GM21825 (cell line): ENCODE results near the gene PSENEN.
"Not testable (repeated sequence)": the region's sequence is repeated elsewhere in the genome, so short reads cannot be mapped to it uniquely, and the experiment has no call there.

Experiments used
- ATAC-seq: cut with Tn5 transposase; IDR thresholded peaks from one replicate; pipeline ENCODE4 v1.9.1; 2021; ENCODE audit warnings: mild to moderate bottlenecking, moderate library complexity; ENCODE audit not compliant: unreplicated experiment

Gene PSENEN

DNA sequence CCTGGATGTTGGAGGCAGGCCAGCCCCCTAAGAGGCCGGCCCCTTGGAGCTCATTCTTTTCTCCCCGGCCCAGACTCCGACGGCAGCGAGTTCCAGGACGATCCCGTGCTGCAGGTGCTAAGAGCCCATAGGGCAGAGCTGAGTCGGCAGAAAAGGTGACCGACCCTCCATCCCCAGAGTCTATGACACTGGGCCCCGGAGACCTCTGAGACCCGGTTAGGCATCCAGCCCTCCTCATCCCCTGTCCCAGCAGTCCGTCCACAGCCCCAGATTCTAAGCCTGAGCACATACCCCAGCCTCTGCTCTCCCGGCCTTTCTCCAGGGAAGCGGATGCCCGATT lies 22.6 kb downstream of the PSENEN start:
- no peak for ATAC-seq

DNA sequence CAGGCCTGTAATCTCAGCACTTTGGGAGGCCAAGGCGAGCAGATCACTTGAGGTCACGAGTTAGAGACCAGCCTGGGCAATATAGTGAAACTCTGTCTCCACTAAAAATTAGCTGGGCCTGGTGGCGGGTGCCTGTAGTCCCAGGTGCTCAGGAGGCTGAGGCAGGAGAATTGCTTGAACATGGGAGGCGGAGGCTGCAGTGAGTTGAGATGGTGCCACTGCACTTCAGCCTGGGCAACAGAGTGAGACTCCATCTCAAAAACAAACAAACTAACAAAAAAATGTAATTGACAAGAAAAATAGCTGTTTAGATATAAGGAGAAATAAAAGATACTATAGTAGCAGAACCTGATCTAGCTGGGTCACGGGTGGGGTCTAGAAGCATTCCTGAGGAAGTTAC lies 26.9 kb downstream of the PSENEN start:
- not testable (repeated sequence) for ATAC-seq

DNA sequence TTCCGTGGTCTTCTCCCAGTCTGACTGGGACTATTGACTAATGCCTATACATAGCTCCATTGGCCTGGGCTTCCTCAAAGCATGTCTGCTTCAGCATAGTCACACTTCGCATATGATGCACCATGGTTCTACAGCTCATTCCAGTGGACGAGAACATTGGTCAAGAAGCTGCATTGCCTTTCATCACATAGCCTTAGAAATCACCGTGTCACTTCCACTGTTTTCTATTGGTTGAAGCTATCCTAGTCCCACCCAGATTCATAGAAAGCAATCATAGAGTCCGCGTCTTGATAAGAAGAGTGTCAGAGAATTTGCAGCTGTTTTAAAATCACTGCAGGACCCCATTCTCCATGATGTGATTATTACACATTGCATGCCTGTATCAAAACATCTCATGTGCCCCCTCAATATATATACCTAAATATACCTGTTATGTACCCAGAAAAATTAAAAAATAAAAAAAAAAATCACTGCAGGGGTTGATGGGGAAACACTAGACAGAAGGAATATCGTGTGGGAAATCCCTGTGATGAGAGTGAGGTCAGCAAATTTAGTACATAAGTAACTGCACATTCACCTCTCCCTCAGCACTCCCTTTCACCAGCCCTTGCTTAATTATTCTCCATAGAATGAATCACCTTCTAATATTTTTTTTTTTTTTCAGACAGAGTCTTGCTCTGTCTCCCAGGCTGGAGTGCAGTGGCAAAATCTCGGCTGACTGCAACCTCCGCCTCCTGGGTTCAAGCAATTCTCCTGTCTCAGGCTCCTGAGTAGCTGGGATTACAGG lies 27.8 kb downstream of the PSENEN start:
- no peak for ATAC-seq

DNA sequence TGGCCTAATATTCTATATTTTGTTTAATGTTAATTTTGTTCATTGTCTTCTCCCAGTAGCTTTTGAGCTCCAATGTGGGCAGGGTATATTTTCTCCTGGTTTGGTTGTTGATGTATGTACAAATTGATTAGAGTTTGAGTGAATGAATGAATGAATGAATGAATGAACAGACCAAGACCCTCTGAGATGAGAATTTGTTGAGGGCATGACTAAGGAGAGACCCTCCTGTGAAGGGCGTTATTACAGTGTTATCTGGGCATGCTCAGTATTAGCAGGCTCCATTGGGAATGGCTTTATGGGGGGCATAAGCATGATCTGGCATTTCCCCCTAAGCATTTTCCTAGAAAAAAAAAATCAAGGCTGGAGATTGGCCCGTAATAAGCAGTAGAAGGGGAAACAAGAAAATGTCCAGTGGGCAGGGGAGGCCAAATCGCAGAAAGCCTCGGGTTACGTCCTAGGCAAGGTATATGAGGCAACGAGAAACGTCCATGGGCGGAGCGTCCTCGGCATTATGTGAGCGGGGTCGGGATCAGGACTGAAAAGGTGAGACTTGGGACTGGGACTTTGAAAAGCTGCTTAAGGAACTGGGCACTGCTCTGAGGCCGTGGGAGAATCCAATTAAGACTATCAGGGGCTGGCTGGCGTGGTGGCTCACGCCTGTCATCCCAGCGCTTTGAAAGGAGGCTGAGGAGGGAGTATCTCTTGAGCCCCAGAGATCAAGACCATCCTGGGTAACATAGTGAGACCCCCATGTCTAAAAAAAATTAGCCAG lies 29.0 kb downstream of the PSENEN start:
- no peak for ATAC-seq

DNA sequence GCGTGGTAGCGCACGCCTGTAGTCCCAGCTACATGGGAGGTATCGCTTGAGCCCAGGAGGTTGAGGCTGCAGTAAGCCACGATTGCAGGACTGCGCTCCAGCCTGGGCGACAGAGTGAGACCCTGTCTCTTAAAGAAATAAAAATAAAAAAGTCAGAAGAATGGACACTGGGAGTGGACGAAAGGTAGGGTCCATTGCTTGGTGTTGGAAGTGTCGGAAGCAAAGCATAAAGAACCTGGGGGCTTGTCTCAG lies 29.5 kb downstream of the PSENEN start:
- no peak for ATAC-seq

DNA sequence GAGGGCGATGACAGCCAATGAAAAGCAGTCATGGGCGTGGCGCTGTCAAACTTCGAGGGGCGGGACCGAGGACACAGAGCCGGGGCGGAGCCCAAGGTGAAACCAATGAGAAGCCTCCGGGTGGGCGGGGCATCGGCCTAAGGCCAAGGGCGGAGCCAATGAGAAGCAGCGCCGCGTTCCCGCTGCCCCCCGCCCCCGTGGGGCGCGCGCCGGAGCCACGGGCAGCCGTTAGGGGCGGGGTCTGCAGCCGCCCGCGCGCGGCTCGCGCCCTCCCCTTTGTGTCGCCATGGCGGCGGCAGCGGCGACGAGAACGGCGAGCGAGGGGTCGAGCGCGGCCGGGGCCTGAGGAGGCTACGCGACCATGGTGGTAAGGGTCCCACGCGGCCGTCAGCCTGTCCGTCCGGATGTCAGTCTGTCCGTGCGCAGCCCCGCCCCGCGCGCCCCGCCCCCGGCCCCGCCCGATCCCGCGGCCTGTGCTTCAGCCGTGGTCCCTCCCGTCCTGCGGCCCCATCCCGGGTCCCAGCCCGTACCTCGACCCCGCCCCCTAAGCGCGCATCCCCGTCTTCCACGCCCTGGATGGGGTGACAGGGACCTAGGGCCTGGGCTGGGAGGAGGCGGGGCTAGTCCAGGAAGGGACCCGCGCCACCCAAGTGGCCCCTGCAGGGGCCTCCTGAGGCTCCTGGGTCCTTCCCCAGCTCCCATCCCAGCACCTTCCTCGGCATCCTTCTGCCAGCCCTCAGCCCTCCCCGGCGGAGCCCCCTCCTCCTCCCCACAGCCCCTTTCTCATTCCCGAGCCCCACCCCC lies 30.0 kb downstream of the PSENEN start, which contains the start of gene ARHGAP33:
TSS of gene ARHGAP33 (plus strand) at position 267 of the 804 bp plus-strand sequence. CDS start at position 362, 95 bp downstream.
- peak; percentile 88 for ATAC-seq

DNA sequence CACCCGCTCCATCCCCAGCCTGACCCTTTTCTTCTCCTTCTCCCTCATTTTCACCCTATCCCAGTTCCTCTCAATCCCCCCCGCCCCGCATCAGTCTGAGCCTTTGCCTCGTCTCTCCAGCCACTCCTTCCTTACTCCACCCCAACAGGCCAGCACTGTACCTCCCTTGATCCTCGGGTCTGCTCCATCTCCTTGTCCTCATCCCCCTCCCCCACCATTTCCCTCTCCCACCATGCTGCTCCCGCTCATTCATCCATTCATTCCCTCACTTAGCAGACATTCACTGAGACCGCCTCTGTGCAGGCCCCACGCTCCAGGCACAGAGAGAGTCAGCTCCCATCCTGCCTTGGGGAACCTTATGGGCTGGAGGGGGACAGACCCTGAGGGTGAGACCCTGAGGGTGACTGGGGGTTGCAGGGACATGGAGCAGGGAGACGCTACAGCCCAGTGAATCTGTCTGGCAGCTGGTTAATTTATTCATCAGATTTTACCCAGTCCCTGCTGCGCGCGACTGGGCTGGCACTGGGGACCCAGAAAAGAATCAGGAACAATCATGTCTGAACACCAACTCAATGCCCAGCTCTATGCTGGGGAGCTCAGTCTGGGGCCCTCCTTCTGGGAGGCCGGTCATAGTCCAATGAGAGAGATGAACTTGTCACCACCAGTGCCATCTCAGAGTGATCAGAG lies 30.8 kb downstream of the PSENEN start:
- ATAC-seq, result no peak

DNA sequence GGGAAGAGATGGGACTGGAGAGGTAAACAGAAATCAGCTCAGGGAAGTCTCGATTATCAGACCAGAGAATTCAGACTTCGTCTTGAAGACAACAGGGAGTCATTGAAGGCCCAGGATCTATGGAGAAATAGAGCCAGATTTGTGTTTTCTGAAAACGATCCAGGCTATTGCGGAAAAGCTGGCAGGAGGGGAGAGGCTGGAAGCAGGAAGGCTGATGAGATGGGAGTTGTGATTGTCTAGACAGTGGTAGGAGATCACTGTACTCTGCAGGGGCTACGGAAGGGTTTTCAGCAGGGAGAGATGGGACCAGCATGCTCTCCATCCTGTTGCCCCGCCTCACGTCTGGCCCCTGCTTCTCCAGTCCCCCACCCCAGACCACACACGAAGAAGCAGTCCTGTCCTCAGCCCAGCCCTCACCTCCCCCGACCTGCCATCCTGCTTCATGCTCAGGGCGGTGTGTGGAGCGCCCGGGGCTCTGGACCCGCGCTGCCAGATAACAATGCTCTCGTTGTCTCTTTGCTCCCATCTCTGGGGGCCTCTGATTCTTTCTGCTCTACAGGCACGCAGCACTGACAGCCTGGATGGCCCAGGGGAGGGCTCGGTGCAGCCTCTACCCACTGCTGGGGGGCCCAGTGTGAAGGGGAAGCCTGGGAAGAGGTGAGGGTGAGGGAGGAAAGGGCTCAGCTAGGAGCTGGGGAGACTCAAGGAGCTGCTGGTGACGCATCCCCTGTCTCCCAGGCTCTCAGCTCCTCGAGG lies 31.8 kb downstream of the PSENEN start:
- ATAC-seq, result no peak

DNA sequence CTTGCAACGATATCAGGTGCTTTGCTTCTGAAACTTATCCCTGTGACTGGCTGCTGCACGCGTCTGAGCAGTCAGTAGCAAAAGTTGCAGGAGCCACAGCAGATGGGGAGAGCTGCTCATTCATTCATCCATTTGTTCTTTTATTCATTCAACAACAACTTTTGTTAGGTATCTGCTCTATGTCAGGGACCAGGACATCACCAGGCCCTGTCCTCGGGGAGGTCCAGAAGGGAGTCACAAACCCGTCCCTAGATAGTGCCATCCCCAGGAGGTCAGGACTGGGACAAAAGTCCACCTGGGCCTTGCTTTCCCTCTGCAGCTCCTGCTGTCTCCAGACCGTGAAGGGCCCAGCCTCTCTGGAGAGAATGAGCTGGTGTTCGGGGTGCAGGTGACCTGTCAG lies 32.5 kb downstream of the PSENEN start:
- ATAC-seq, result no peak

DNA sequence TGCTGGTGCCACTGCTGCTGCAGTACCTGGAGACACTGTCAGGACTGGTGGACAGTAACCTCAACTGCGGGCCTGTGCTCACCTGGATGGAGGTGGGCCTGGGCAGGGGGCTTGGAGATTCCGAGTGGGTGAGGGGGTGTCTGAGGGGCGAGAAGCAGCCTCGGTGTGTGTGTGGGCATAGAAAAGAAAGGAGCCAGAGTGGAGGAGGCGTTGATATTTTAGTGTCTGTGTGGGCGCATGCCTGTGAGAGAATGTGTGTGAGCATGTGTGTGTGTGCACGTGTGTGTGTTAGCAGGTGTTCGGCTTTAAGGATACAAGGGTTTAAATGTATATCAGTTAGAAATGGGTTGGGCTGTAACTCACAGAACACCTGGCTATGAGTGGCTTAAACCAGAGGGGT lies 33.6 kb downstream of the PSENEN start:
- ATAC-seq, result no peak

DNA sequence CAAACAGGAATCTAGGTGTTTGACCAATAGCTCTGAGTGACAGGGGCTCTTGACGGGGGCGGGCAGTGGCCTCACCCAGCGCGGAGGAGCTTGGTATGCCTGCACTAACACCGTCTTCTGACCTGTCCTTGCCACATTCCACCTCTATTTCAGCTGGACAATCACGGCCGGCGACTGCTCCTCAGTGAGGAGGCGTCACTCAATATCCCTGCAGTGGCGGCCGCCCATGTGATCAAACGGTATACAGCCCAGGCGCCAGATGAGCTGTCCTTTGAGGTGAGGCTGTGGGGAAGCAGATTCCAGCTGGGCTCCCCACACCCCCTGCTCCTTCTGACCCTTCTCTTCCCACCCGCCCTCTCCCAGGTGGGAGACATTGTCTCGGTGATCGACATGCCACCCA lies 34.6 kb downstream of the PSENEN start:
- no peak for ATAC-seq

DNA sequence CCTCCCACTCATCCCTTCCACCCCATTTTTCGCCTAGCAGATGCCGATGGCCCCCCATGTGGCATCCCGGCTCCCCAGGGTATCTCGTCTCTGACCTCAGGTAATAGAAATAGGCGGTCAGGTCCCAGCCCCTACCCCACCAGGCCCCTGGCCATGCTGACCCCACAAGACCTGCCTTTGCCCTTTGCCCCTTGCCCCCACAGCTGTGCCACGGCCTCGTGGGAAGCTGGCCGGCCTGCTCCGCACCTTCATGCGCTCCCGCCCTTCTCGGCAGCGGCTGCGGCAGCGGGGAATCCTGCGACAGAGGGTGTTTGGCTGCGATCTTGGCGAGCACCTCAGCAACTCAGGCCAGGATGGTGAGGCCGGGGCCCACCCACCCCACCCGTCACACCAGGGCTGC lies 35.3 kb downstream of the PSENEN start:
- no peak for ATAC-seq

DNA sequence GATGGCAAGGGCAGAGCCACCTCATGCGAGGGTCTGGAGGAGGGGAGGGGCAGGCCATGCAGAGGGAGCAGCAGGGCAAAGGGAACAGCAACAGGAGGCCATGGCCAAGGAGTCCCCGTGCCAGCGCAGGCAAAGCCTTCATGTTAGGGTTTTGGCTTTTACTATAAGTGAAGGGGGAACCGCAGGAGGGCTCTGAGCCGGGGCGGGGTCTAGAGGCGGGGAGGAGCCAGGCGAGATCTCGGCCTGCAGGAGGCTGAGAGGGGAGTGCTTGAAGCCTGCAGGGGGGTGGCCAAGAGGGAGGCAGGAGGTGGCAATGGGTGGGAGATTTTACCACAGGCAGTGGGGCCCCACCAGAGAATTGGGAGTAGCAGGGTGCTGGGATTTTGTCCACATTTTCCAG lies 36.2 kb downstream of the PSENEN start:
- ATAC-seq, result no peak

DNA sequence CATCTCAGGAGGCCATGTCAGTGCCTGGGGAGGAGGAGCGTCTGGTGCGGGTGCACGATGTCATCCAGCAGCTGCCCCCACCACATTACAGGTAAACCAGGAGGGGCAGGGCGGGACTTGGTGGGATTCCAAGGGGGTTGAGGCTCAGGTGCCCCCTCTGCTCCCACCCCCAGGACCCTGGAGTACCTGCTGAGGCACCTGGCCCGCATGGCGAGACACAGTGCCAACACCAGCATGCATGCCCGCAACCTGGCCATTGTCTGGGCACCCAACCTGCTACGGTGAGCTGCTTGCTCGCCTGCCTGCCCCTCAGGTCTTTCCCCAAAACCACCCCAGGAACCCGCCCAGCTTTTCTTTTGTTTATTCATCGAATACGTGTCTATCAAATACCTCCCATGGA lies 37.1 kb downstream of the PSENEN start:
- ATAC-seq, result no peak

DNA sequence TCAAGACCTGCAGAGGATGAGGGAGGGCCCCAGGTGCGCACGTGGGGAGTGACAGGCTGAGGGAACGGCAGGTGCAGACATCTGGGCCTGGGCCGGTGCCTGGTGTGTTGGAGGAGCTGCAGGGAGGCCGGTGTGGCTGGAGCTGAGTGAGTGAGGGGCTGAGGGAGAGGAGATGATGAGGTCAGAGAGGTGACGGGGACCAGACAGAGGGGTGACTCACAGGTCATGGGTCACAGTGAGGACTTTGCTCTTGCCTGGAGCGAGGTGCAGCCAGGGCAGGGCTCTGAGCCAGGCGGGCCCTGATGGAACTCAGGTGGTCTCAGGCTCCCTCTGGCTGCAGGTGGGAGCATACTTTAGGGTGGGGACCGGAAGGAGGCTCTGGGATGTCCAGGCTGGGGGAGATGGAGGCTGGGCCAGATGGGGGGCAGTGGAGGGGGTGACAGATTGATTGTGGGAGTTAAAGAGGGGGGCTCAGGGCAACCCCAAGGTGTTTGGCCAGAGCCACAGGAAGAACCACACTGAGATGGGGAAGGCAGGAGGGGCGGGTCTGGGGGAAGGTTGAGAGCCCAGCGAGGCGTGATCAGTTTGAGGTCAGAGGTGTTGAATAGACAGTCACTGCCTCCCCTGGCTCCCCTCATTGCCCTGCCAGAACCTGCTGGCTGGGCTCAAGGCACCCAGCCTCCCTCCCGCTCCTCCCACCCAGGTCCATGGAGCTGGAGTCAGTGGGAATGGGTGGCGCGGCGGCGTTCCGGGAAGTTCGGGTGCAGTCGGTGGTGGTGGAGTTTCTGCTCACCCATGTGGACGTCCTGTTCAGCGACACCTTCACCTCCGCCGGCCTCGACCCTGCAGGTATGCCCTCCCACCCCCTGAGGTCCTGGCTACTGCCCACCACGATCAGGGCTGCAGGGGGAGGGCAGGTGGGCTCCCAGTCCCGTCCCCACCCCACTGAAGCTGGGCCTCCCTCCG lies 38.3 kb downstream of the PSENEN start:
- ATAC-seq, result no peak

DNA sequence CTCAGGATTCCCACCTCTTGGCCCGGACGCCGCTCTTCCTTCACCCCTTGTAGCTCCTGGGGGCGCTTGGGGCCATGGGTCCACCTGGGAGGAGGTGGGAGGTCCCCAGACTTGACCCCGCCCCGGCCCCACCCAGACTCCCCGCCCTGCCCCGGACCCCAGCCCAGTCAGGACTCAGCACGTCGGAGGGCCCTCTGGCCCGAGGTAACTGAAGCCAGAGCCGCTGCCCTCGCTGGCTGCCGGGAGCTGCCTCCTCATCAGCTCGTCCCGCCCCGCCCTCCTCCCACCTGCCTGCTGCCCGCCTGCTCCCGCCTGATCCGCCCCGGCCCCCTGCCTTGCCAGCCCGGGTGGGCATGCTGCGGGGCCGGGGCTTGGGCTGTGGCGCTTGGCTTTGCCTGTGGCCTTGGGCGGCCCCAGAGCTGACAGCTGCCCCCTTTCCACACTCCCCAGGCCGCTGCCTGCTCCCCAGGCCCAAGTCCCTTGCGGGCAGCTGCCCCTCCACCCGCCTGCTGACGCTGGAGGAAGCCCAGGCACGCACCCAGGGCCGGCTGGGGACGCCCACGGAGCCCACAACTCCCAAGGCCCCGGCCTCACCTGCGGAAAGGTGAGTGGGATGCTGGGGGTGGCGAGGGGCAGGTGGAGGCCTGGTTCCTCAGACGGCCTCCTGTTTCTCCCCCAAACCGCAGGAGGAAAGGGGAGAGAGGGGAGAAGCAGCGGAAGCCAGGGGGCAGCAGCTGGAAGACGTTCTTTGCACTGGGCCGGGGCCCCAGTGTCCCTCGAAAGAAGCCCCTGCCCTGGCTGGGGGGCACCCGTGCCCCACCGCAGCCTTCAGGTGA lies 39.3 kb downstream of the PSENEN start:
- no peak for ATAC-seq

DNA sequence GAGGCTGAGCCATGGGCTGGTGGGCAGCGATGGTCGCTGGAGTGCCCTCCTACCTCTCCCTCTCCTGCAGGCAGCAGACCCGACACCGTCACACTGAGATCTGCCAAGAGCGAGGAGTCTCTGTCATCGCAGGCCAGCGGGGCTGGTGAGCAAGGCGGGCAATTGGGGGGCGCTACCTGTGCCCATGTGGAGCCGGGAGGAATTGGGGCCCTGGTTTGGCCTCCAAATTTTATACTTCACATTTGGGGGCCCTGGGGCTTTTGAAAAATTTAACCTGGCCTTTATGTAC lies 39.8 kb downstream of the PSENEN start:
- ATAC-seq, result no peak

DNA sequence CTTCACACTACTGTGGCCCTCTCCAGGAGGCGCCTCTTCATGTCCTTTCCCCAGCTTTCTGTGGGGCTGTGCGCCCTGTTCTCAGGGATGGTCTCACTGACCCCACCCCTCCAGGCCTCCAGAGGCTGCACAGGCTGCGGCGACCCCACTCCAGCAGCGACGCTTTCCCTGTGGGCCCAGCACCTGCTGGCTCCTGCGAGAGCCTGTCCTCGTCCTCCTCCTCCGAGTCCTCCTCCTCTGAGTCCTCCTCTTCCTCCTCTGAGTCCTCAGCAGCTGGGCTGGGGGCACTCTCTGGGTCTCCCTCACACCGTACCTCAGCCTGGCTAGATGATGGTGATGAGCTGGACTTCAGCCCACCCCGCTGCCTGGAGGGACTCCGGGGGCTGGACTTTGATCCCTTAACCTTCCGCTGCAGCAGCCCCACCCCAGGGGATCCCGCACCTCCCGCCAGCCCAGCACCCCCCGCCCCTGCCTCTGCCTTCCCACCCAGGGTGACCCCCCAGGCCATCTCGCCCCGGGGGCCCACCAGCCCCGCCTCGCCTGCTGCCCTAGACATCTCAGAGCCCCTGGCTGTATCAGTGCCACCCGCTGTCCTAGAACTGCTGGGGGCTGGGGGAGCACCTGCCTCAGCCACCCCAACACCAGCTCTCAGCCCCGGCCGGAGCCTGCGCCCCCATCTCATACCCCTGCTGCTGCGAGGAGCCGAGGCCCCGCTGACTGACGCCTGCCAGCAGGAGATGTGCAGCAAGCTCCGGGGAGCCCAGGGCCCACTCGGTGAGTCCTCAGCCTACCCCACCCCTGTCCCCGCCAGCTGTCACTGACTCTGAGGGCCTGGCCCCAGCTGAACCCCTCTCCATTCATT lies 41.1 kb downstream of the PSENEN start:
- no peak for ATAC-seq
